ENCODE results near the gene MS4A7.

GRCh38 chr11:60347084-60347797 is 31.1 kb upstream of the MS4A7 start:
- TF ChIP-seq POLR2A (IDR thresholded peaks at IDR 0.05) (no peak), CTCF (IDR thresholded peaks at IDR 0.05) (no peak)

All from testis (tissue), 2 donors.